AG04449 (cell line): Measurements from ENCODE around the gene CCDC91.
"Not testable (repeated sequence)": the region's sequence is repeated elsewhere in the genome, so short reads cannot be mapped to it uniquely, and the experiment has no call there.

Experiments
- CTCF ChIA-PET: fragments of 350-600 bp; formaldehyde crosslinking; extraction: SDS; loops from one replicate; lab custom pipeline; 2021; ENCODE audit warnings: antibody characterized with exemption; lab: Yijun Ruan, JAX
- POLR2A ChIA-PET: fragments of 400-600, 350-600 bp; formaldehyde crosslinking; extraction: SDS; loops from one replicate; lab custom pipeline; 2020; ENCODE audit warnings: antibody characterized with exemption, inconsistent platforms; lab: Yijun Ruan, JAX
- DNase-seq: peaks from one replicate; pipeline ENCODE4 v3.0.0-alpha.2; 2010; ENCODE audit warnings: low read depth, low spot score
- H3K4me3 ChIP-seq: 2 replicates; pipeline ENCODE4 v1.5.1; 2011; ENCODE audit warnings: low read depth, mild to moderate bottlenecking, control low read depth, low read length
- CTCF ChIP-seq: IDR thresholded peaks from one replicate; pipeline ENCODE4 v1.5.1; 2011; ENCODE audit warnings: mild to moderate bottlenecking, moderate library complexity, low read length, control low read depth, inconsistent platforms; ENCODE audit not compliant: insufficient read depth; ENCODE audit errors: missing control alignments

The CCDC91 gene

GRCh38 chr12:28186500-28186899 is 3.8 kb upstream of the CCDC91 start:
- ChIA-PET POLR2A (no interaction called here), CTCF (interaction anchor here (0.7 to 0.8 kb wide), 2 partner anchors 7 to 13 kb away, joined by 3 read pairs; no protein-coding TSS in a partner anchor)
- DNase-seq: no peak
- TF ChIP-seq CTCF: no peak
- no peak overlapping the region for H3K4me3 ChIP-seq

GRCh38 chr12:28189784-28190320 is 404 bp upstream of the CCDC91 start:
- peak overlapping the region; percentile 97 for H3K4me3 ChIP-seq
- DNase-seq: no peak
- ChIA-PET CTCF (no interaction called here), POLR2A (interaction anchor here (1.5 kb wide), 1 partner anchor 219 kb away, joined by 3 read pairs; no protein-coding TSS in a partner anchor)
- no peak for TF ChIP-seq CTCF

GRCh38 chr12:28191051-28192048 is 1.1 kb downstream of the CCDC91 start:
- H3K4me3 ChIP-seq: peak overlapping the region; percentile 97
- no peak for TF ChIP-seq CTCF
- ChIA-PET POLR2A (interaction anchor here (0.6 to 1.5 kb wide), 5 partner anchors 18 to 681 kb away, joined by 3 to 5 read pairs (median 4); no protein-coding TSS in a partner anchor), CTCF (interaction anchor here (0.5 to 2.2 kb wide), 4 partner anchors 14 to 221 kb away, joined by 3 to 5 read pairs (median 3); no protein-coding TSS in a partner anchor)
- no peak for DNase-seq

GRCh38 chr12:28192125-28192524 is 1.9 kb downstream of the CCDC91 start:
- no peak overlapping the region for H3K4me3 ChIP-seq
- ChIA-PET CTCF (interaction anchor here (1.1 to 2.2 kb wide), 2 partner anchors 21 to 222 kb away, joined by 3 to 5 read pairs; no protein-coding TSS in a partner anchor), POLR2A (no interaction called here)
- no peak for TF ChIP-seq CTCF
- DNase-seq: no peak

GRCh38 chr12:28194621-28195020 is 4.4 kb downstream of the CCDC91 start:
- POLR2A ChIA-PET, DNase-seq, H3K4me3 ChIP-seq: not testable (repeated sequence)
- CTCF ChIA-PET: interaction anchor here (1.5 kb wide), 1 partner anchor 678 kb away, joined by 4 read pairs; no protein-coding TSS in a partner anchor

GRCh38 chr12:28201136-28201535 is 10.9 kb downstream of the CCDC91 start:
- CTCF ChIA-PET, H3K4me3 ChIP-seq, POLR2A ChIA-PET, DNase-seq: not testable (repeated sequence)
